ENCODE measurements around the gene OR4P4.

The OR4P4 gene

GRCh38 chr11:55634813-55635212, at the start of gene OR4P4:
Gene OR4P4, plus strand, starts transcription at chr11:55635113.
- Histone ChIP-seq H3K9me3 (no peaks in the 10 kb centered on the region), H3K4me1 (ENCODE audit: control insufficient read depth in 1 of 2, insufficient read depth in 1 of 2, low read depth in 1 of 2, low read length in 1 of 2) (no peaks in the 10 kb centered on the region), H3K4me3 (ENCODE audit: low read depth in 1 of 2, low read length in 1 of 2) (no peak within 1 kb of the TSS), H3K27me3 (no peaks in the 10 kb centered on the region), H3K36me3 (no peaks in the 10 kb centered on the region), H3K27ac (no peak within 1 kb of the TSS)
- TF ChIP-seq CTCF (IDR thresholded peaks at IDR 0.05), result no peak

- H3K4me1 ChIP-seq (ENCODE audit: control insufficient read depth in 1 of 2, insufficient read depth in 1 of 2, low read depth in 1 of 2, low read length in 1 of 2), result no peaks in the 10 kb centered on the region
- no peak for TF ChIP-seq CTCF (IDR thresholded peaks at IDR 0.05)
- H3K36me3 ChIP-seq, result no peaks in the 10 kb centered on the region
- no peaks in the 10 kb centered on the region for H3K9me3 ChIP-seq
- H3K4me3 ChIP-seq (ENCODE audit: low read depth in 1 of 2, low read length in 1 of 2), result no peak within 1 kb of the TSS
- H3K27ac ChIP-seq, result no peak within 1 kb of the TSS
- no peaks in the 10 kb centered on the region for H3K27me3 ChIP-seq
These were observed 27.4 kb upstream of the OR4P4 start, which contains the start of gene OR4C11 for GRCh38 chr11:55607545-55607944. Gene OR4C11, minus strand, starts transcription at chr11:55607645. Its CDS starts 3,272 bp downstream, at chr11:55604373.

- H3K36me3 ChIP-seq, result no peaks in the 10 kb centered on the region
- TF ChIP-seq CTCF (IDR thresholded peaks at IDR 0.05), result no peak
These were observed 10.4 kb upstream of the OR4P4 start for GRCh38 chr11:55624531-55624930.

GRCh38 chr11:55648027-55648426, 13.1 kb downstream of the OR4P4 start, which contains the start of gene OR4S2:
Gene OR4S2, plus strand, starts transcription at chr11:55648327. Its CDS starts 2,577 bp downstream, at chr11:55650904.
- H3K36me3 ChIP-seq, result no peaks in the 10 kb centered on the region
- H3K4me3 ChIP-seq (ENCODE audit: low read depth in 1 of 2, low read length in 1 of 2), result no peak within 1 kb of the TSS
- no peaks in the 10 kb centered on the region for H3K9me3 ChIP-seq
- H3K4me1 ChIP-seq (ENCODE audit: control insufficient read depth in 1 of 2, insufficient read depth in 1 of 2, low read depth in 1 of 2, low read length in 1 of 2), result no peaks in the 10 kb centered on the region
- no peak within 1 kb of the TSS for H3K27ac ChIP-seq
- no peaks in the 10 kb centered on the region for H3K27me3 ChIP-seq
- TF ChIP-seq CTCF (IDR thresholded peaks at IDR 0.05), result no peak

More at GRCh38 chr11:55624531-55624930, 10.4 kb upstream of the OR4P4 start:
- Histone ChIP-seq H3K27me3 (no peaks in the 10 kb centered on the region), H3K27ac (no peak overlapping the region), H3K4me3 (ENCODE audit: low read depth in 1 of 2, low read length in 1 of 2) (no peak overlapping the region), H3K9me3 (no peaks in the 10 kb centered on the region), H3K4me1 (ENCODE audit: control insufficient read depth in 1 of 2, insufficient read depth in 1 of 2, low read depth in 1 of 2, low read length in 1 of 2) (no peaks in the 10 kb centered on the region)

- H3K4me1 ChIP-seq (ENCODE audit: control insufficient read depth in 1 of 2, insufficient read depth in 1 of 2, low read depth in 1 of 2, low read length in 1 of 2), result no peaks in the 10 kb centered on the region
- H3K27me3 ChIP-seq, result no peaks in the 10 kb centered on the region
- no peaks in the 10 kb centered on the region for H3K9me3 ChIP-seq
- H3K4me3 ChIP-seq (ENCODE audit: low read depth in 1 of 2, low read length in 1 of 2), result no peak overlapping the region
- H3K27ac ChIP-seq, result no peak overlapping the region
- no peak for TF ChIP-seq CTCF (IDR thresholded peaks at IDR 0.05)
- no peaks in the 10 kb centered on the region for H3K36me3 ChIP-seq
These were observed 17.6 kb downstream of the OR4P4 start for GRCh38 chr11:55652560-55652959.

GRCh38 chr11:55655096-55655495, 20.2 kb downstream of the OR4P4 start:
- no peak for TF ChIP-seq CTCF (IDR thresholded peaks at IDR 0.05)

More at GRCh38 chr11:55655096-55655495, 20.2 kb downstream of the OR4P4 start:
- H3K9me3 ChIP-seq, result no peaks in the 10 kb centered on the region
- no peaks in the 10 kb centered on the region for H3K4me1 ChIP-seq (ENCODE audit: control insufficient read depth in 1 of 2, insufficient read depth in 1 of 2, low read depth in 1 of 2, low read length in 1 of 2)
- H3K36me3 ChIP-seq, result no peaks in the 10 kb centered on the region
- H3K4me3 ChIP-seq (ENCODE audit: low read depth in 1 of 2, low read length in 1 of 2), result no peak overlapping the region
- H3K27ac ChIP-seq, result no peak overlapping the region
- no peaks in the 10 kb centered on the region for H3K27me3 ChIP-seq
